Smooth muscle cell (in vitro differentiated cells): ENCODE data around the gene CTSK. TPM values are rescaled to one million over a fixed set of nuclear protein-coding genes. Genes with fewer than 3 reads are reported as not detected.
"Not testable (repeated sequence)": the region's sequence is repeated elsewhere in the genome, so short reads cannot be mapped to it uniquely, and the experiment has no call there.

Experiments
- DNase-seq: peaks from one replicate; lab custom pipeline; 2025; ENCODE audit not compliant: unreplicated experiment; lab: John Stamatoyannopoulos, UW
- H2AFZ ChIP-seq: fragments of 200-600 bp; sonication (generic); 2 replicates; pipeline ENCODE4 v1.6.0; 2016; ENCODE audit warnings: antibody characterized with exemption, low read depth, mild to moderate bottlenecking
- H3F3A ChIP-seq: fragments of 200-600 bp; sonication (generic); 2 replicates; pipeline ENCODE4 v1.6.0; 2017; ENCODE audit warnings: antibody characterized with exemption, low read depth
- H3K27ac ChIP-seq: fragments of 200-600 bp; sonication (generic); 2 replicates; pipeline ENCODE4 v1.5.1; 2016; ENCODE audit warnings: low read depth, mild to moderate bottlenecking
- H3K27me3 ChIP-seq: fragments of 200-600 bp; sonication (generic); 2 replicates; pipeline ENCODE4 v1.6.1; 2016; ENCODE audit warnings: low read depth, mild to moderate bottlenecking
- H3K36me3 ChIP-seq: fragments of 200-600 bp; sonication (generic); 2 replicates; pipeline ENCODE4 v1.5.1; 2016; ENCODE audit warnings: low read depth
- H3K4me1 ChIP-seq: fragments of 200-600 bp; sonication (generic); 2 replicates; pipeline ENCODE4 v1.5.1; 2016; ENCODE audit warnings: low read depth
- H3K4me2 ChIP-seq: fragments of 200-600 bp; sonication (generic); 2 replicates; pipeline ENCODE4 v1.6.0; 2016; ENCODE audit warnings: mild to moderate bottlenecking
- H3K4me3 ChIP-seq: fragments of 200-600 bp; sonication (generic); 2 replicates; pipeline ENCODE4 v1.5.1; 2016; ENCODE audit warnings: mild to moderate bottlenecking
- H3K79me2 ChIP-seq: fragments of 200-600 bp; sonication (generic); 2 replicates; pipeline ENCODE4 v1.6.0; 2016; ENCODE audit warnings: low read depth, mild to moderate bottlenecking
- H3K9ac ChIP-seq: fragments of 200-600 bp; sonication (generic); 2 replicates; pipeline ENCODE4 v1.6.0; 2016; ENCODE audit warnings: low read depth
- H3K9me3 ChIP-seq: fragments of 200-600 bp; sonication (generic); replicated peaks from 2 replicates; pipeline ENCODE4 v1.5.1; 2016; ENCODE audit warnings: low read depth
- H4K20me1 ChIP-seq: fragments of 200-600 bp; sonication (generic); 2 replicates; pipeline ENCODE4 v1.6.0; 2016; ENCODE audit warnings: low read depth
- CTCF ChIP-seq: fragments of 200-600 bp; sonication (generic); IDR thresholded peaks from 2 replicates; pipeline ENCODE4 v1.5.1; 2017; ENCODE audit warnings: borderline replicate concordance, mild to moderate bottlenecking, antibody characterized with exemption; ENCODE audit not compliant: insufficient read depth, poor library complexity, severe bottlenecking
- WGBS: methylation state at CpG from one replicate; pipeline ENCODE4 v1.1.7; 2016; ENCODE audit warnings: low lambda C conversion rate; 5-methylcytosine and 5-hydroxymethylcytosine counted together
- polyA plus RNA-seq: library from polyadenylated mRNA; unstranded; fragments of >200 nt; fragmentation: Nextera tagmentation; extraction: Ambion mirVana; gene quantifications from 2 replicates; pipeline ENCODE4 v1.2.1, GENCODE V29; 2016
- total RNA-seq: library from RNA; depleted of rRNA; stranded (reverse); fragments of >200 nt; gene quantifications from 2 replicates; pipeline ENCODE4 v1.2.3, GENCODE V29; 2014

The CTSK gene
- total and polyA plus RNA-seq, 2 experiments from 2014 or later = 12.2 to 12.4 TPM

DNA sequence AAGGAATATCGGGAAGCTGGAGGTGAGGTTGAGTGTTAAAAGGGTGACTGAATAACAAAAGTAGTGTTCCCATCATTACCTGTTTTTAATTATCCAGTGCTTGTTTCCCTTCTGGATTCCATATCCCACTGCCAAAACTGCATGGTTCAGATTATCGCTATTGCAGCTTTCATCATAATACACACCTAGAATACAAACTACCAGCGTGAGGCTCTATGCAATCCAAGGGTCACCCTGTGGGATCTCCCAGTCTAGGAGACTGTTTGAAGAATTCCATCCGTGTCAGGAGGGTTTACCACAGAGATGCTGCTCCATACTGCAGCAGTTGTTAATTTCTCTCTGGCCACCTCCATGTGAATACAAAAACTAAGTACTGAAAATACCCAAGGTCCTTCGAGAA, 9.0 kb downstream of the CTSK start:
- Histone ChIP-seq H3K27me3 (no peaks in the 10 kb centered on the region), H3K9me3 (no peaks in the 10 kb centered on the region), H3K4me3 (no peak overlapping the region), H3K4me2 (no peak overlapping the region), H3K9ac (no peak overlapping the region), H3F3A (no peaks in the 10 kb centered on the region), H4K20me1 (no peaks in the 10 kb centered on the region), H3K36me3 (peaks cover 5% of the 10 kb centered on the region), H2AFZ (no peak overlapping the region), H3K4me1 (peaks cover 15% of the 10 kb centered on the region), H3K27ac (no peak overlapping the region), H3K79me2 (no peaks in the 10 kb centered on the region)
- no peak for TF ChIP-seq CTCF
- 95% methylated on average over 5 of the region's 5 CpGs for WGBS
- no peak for DNase-seq

- no peak for TF ChIP-seq CTCF
- Histone ChIP-seq H3K9me3 (no peaks in the 10 kb centered on the region), H3K4me1 (peaks cover 15% of the 10 kb centered on the region), H3K4me3 (no peak overlapping the region), H4K20me1 (no peaks in the 10 kb centered on the region), H2AFZ (no peak overlapping the region), H3K36me3 (peaks cover 5% of the 10 kb centered on the region), H3K79me2 (no peaks in the 10 kb centered on the region), H3K4me2 (no peak overlapping the region), H3K27me3 (no peaks in the 10 kb centered on the region), H3K27ac (no peak overlapping the region), H3K9ac (no peak overlapping the region), H3F3A (no peaks in the 10 kb centered on the region)
- DNase-seq = no peak
- WGBS = 89% methylated on average over 4 of the region's 4 CpGs
These were observed 9.5 kb downstream of the CTSK start for GRCh38 chr1:150798525-150798924.

DNA sequence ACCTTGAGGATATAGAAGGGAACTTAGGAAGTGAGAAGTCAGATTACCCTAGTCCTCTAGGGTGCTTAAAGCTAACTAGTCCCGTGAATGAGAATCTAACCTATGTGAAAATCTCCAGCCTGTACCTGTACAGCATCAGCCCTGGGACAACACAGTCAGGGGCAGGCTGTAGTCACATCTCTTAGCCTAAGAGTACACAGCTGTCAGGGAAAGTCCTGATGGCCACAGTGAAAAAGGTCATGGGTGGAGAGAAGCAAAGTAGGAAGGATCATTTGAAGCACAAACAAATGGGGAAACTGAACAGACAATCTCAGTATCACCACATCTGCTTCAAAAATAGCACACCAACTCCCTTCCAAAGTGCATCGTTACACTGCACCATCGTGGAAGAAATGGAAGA, 11.7 kb downstream of the CTSK start:
- Histone ChIP-seq H3K4me2 (no peak overlapping the region), H3K27me3 (no peaks in the 10 kb centered on the region), H3K36me3 (peaks cover 5% of the 10 kb centered on the region), H3K4me1 (peaks cover 15% of the 10 kb centered on the region), H3K27ac (no peak overlapping the region), H3K9ac (no peak overlapping the region), H2AFZ (no peak overlapping the region), H3K4me3 (no peak overlapping the region), H4K20me1 (no peaks in the 10 kb centered on the region), H3K9me3 (no peaks in the 10 kb centered on the region), H3F3A (no peaks in the 10 kb centered on the region), H3K79me2 (no peaks in the 10 kb centered on the region)
- no peak for TF ChIP-seq CTCF
- WGBS = 91% methylated on average over 3 of the region's 3 CpGs
- DNase-seq = no peak

GRCh38 chr1:150793778-150794177, 14.3 kb downstream of the CTSK start:
- not testable (repeated sequence) for H3K36me3 ChIP-seq, H3K27me3 ChIP-seq, H3K4me3 ChIP-seq, DNase-seq, H3K27ac ChIP-seq, H3K79me2 ChIP-seq, H3K9me3 ChIP-seq, H3K4me2 ChIP-seq, H3K9ac ChIP-seq, H4K20me1 ChIP-seq, H3K4me1 ChIP-seq, H2AFZ ChIP-seq, H3F3A ChIP-seq
- 98% methylated on average over 3 of the region's 3 CpGs for WGBS
